ENCODE data around the gene MAML1.

The MAML1 gene

DNA sequence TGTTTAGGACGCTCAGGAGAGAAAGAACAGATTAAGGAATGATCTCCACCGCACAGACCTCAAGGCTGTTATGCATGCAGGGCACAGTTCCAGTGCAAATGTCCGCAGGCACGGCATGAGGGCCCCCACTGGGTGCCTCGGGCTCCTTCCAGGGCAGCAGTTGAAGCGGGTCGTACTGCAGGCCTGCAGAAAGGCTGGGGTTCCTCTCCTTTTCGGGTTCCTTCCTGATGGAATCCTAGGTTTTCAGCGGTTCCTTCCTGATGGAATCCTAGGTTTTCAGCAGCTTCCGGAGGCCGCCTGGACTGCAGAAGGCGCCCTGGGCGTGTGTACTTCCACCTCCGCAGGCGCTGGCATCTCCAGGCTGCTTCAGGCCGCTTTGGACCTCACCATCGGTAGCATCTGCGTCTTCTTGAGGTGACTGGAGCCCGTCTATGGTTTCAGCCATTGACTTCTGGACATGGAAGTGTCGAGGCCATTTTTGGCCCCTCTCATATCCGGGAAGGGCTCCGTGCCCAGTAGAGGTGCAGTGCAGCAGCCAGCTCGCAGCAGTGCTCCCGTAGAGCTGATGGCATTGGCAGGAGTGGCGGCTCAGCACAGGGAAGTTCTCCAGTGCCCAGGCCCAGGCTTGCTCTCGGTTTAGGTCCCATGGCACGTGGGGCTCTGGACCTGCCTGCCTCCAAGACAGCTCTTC is 79.7 kb downstream of the MAML1 start:
- TF ChIP-seq, protein P1, sequence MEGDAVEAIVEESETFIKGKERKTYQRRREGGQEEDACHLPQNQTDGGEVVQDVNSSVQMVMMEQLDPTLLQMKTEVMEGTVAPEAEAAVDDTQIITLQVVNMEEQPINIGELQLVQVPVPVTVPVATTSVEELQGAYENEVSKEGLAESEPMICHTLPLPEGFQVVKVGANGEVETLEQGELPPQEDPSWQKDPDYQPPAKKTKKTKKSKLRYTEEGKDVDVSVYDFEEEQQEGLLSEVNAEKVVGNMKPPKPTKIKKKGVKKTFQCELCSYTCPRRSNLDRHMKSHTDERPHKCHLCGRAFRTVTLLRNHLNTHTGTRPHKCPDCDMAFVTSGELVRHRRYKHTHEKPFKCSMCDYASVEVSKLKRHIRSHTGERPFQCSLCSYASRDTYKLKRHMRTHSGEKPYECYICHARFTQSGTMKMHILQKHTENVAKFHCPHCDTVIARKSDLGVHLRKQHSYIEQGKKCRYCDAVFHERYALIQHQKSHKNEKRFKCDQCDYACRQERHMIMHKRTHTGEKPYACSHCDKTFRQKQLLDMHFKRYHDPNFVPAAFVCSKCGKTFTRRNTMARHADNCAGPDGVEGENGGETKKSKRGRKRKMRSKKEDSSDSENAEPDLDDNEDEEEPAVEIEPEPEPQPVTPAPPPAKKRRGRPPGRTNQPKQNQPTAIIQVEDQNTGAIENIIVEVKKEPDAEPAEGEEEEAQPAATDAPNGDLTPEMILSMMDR (IDR thresholded peaks at IDR 0.05; ENCODE audit: extremely low read depth, missing control alignments) = no peak
- no peak for DNase-seq (ENCODE audit: low spot score)

DNA sequence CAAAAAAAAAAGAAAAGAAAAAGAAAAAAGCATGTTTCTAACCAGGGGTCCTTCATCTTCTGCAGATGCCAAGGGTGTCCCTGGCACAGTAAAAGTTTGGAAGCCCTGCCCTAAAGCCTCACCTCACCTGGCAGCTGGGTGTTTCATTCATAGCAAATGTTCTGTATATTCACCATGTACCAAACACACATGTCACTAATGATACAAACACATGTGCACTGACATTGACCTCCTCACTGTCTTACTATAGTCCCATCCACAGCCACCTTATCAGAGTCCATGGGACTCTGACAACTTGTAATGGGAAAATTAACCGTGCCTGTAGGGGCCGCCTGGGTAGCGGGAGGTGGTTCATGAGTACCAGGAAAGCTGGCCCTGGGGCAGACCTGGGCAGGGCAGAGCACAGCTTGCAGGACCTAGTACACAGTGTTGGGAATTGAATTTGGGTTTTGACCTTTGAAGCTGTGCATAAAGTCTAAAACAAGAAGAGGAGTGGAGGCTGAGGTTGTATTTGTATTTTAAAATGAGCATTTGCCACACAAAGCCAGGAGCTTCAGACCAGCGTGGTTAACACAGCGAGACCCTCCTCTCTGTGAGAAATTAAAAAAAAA is 80.5 kb downstream of the MAML1 start:
- no peak for DNase-seq (ENCODE audit: low spot score)
- TF ChIP-seq, protein P1 (IDR thresholded peaks at IDR 0.05; ENCODE audit: extremely low read depth, missing control alignments) = no peak

DNA sequence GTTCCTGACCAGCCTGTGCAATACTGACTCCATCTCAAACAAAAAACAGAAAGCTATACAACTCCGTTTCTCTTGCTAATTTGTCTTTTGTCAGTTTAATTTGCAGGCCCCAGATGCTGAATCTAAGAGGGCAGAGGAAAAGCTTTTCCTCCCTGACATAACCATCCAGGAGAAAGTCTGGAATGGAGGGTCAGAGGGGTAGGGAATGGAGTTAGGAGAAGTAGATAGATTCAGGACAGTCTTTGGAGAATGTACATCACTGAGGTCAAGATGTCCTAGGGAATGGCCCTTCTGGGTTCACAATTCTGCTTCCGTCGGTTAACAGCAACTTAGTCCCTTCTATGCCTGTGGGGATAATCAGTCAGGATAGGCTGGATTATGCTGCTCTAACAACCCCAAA is 81.5 kb downstream of the MAML1 start:
- DNase-seq (ENCODE audit: low spot score) = no peak
- TF ChIP-seq, protein P1 (IDR thresholded peaks at IDR 0.05; ENCODE audit: extremely low read depth, missing control alignments) = no peak

DNA sequence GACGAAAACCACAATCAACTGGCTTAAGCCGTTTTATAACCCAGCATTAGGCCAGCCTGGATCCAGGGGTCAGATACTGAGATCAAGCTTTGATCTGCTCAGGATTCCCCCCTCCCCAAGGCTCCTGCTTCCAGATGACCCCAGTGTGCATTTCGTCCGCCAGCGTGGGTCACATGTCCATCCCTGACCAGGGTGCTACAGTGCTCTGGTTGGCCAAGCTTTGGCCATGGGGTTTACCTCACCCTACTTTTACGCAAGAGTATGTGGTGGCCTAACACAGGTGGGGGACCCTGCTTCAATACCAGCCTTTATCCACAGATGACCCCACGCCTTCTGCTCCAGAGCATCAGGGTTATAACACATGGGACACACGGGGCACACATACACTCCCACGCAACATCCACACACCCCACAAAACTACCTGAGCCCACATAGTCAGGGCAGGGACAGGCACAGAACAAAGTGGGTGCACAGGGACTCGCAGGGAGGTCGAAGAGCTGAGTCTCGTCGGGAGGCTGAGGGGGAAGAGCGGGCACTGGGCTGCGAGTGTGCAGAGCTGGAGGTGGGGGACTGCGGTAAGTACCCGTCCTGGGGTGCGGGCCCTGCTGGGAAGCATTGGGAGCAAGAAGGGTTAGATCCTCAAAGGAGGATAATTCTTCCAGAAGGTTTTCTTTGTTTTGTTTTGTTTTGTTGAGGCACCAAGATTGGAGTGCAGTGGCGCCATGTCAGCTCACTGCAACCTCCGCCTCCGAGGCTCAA is 83.0 kb downstream of the MAML1 start:
- no peak for DNase-seq (ENCODE audit: low spot score)
- TF ChIP-seq, protein P1 (IDR thresholded peaks at IDR 0.05; ENCODE audit: extremely low read depth, missing control alignments) = no peak

DNA sequence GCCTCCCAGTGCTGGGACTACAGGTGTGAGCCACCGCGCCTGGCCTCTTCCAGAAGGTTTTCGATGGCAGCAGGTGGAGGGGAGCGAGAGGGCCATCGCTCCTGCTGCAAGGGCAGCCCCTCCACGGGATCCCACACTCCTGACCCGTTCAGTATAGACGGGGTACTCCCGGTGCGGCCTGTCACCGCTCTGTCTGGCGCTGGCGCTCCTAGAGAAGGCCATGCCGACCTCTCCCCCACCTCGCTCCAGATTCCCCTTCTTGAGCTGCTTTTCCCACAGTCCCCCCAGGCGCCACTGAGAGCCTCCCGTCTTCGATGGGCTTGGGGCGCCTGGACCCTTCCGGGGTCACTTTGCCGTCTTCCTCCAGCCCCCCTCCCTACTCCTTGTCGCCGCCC is 83.8 kb downstream of the MAML1 start:
- TF ChIP-seq, protein P1 (IDR thresholded peaks at IDR 0.05; ENCODE audit: extremely low read depth, missing control alignments) = no peak
- DNase-seq (ENCODE audit: low spot score) = no peak

DNA sequence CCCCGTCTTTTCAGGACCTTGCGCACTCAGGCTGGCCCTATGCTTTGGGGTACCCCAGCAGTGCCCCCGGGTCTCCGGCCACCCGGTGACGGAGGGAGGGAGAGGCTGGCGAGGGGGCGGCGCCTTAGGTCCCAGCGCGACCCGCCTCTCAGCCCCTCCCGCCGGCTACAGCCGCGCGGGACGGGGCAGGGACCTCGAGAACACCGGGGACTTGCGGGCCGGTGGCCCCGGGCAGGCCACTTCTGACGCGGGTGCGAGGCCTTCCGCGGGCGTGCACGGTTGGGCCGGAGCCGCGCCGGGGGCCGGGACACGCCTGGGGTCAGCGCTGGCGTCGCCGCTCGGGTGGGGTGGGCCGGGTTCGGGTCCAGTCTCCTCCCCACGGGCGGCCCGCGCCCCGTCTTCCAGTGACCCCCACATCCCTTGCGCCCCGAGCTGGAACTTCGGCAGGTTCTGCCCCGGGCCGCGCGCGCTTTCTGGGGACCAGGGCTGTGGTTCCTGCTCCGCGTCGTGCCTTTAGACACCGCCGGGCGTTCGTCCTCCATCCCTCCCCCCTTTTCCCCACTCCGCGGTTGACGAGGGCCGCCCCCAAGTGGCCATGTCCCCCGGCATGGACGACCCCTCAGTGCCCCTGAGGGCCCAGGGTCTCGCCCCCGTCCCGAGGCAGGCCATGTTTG is 84.3 kb downstream of the MAML1 start:
- TF ChIP-seq, protein P1 (IDR thresholded peaks at IDR 0.05; ENCODE audit: extremely low read depth, missing control alignments) = no peak
- DNase-seq (ENCODE audit: low spot score) = peak; percentile 42

DNA sequence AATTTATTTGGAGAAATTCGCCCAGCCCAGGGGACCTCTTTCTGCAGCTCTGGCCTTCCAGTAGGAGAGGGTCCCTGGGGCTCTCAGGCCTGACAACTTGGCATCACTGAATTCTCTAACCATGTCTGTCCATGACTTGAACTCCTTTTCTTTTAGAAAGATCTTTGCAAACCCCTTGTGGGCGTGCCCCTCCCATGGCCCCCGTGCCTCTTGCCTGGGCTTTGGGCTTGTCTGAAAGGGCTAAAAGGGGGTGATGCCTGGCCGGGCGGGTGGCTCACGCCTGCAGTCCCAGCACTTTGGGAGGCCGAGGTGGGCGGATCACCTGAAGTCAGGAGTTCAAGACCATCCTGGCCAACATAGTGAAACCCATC is 84.8 kb downstream of the MAML1 start:
- TF ChIP-seq, protein P1 (IDR thresholded peaks at IDR 0.05; ENCODE audit: extremely low read depth, missing control alignments) = no peak
- no peak for DNase-seq (ENCODE audit: low spot score)
